HG03064 (cell line): Measurements from ENCODE around the gene ZNF620.
"Not testable (repeated sequence)": the region's sequence is repeated elsewhere in the genome, so short reads cannot be mapped to it uniquely, and the experiment has no call there.

Experiments used
- ATAC-seq: cut with Tn5 transposase; IDR thresholded peaks from one replicate; pipeline ENCODE4 v1.9.1; 2021; ENCODE audit warnings: low read depth; ENCODE audit not compliant: unreplicated experiment

Gene ZNF620

GRCh38 chr3:40505599-40506462, at the start of gene ZNF620:
Gene ZNF620, plus strand, starts transcription at chr3:40506039. Its CDS starts 314 bp downstream, at chr3:40506353.
- peak; percentile 72 for ATAC-seq

GRCh38 chr3:40456279-40456939, 49.4 kb upstream of the ZNF620 start:
- ATAC-seq: no peak

GRCh38 chr3:40456940-40457823, 48.7 kb upstream of the ZNF620 start, which contains the start of gene RPL14:
Gene RPL14, plus strand, starts transcription at chr3:40457339. Its CDS starts 133 bp downstream, at chr3:40457472.
- ATAC-seq: peak; percentile 60

GRCh38 chr3:40458473-40458872, 47.4 kb upstream of the ZNF620 start:
- ATAC-seq: no peak

DNA sequence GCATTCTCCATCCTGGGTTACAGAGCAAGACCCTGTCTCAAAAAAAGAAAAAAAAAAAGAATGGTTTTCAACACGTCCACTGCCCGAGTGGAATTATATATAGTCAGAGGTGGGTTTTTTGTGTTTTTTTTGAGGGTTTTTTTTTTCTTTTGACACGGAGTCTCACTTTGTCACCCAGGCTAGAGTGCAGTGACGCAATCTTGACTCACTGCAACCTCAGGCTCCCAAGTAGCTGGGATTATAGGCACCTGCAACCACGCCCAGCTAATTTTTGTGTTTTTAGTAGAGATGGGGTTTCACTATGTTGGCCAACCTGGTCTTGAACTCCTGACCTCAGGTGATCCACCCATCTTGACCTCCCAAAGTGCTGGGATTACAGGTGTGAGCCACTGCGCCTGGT, 45.4 kb upstream of the ZNF620 start:
- ATAC-seq: not testable (repeated sequence)

GRCh38 chr3:40461161-40461560, 44.7 kb upstream of the ZNF620 start:
- ATAC-seq: no peak

DNA sequence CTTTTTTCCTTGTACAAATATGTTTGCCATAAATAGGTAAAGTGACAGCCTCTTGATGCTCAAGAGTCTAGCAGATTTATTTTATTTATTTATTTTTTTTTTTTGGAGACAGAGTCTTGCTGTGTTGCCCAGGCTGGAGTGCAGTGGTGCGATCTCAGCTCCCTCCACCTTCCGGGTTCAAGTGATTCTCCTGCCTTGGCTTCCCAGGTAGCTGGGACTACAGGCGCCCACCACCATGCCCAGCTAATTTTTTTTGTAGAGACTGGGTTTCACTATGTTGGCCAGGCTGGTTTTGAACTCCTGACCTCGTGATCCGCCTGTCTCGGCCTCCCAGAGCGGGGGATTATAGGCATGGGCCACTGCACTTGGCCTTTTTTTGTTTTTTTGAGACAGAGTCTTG, 43.0 kb upstream of the ZNF620 start:
- ATAC-seq: not testable (repeated sequence)

DNA sequence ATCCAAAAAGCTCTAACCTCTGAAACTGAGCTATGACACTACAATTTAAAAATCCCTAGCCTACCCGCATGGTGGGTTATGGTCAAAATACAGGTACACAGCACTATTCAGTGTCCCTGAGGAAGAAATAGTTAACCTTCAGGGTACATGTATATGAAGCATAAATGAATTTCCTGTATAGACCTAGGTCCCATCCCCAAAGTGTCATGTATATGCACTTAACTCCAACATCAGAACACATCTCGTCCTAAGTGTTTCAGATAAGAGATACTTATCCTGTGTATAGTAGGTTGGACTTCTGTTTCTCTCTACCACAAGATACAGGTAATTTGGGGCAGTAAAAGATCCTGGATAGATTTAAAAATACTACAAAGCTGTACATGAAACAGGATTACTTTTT, 42.3 kb upstream of the ZNF620 start:
- no peak for ATAC-seq

DNA sequence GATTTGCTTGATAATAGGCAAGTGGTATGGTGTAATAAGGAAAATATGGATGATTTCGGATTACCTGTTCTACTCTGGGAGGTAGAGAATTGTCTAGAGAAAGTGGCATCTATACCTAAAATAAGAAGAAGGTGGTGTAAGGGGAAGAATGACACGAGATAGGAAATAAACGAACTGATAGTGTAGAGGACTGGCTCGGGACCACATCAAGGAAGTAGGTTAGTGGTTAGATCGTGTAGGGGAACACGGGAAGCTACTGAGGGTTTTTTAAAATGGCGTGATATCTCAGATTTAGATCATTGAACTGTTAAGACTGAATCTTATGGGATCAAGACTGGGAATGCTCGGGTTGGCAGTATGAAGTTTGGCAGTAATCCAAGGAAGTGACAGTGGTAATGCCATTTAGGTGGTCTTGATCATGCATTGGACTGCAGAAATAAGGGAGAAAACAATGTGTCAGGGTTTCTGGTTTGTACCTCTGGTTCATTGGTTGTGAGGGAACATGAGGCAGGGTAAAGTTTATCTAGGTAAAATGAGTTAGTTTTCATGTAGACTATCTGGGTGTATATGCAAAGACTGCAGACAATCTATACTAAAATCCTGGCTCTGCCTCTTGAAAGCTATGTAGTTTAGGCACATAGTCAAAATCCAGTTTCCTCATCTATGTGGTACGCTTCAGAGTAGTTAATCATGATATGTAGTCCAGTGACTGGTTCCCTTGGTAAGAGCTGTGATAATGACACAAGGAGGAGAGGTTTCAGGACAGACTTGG, 41.3 kb upstream of the ZNF620 start:
- ATAC-seq: no peak

DNA sequence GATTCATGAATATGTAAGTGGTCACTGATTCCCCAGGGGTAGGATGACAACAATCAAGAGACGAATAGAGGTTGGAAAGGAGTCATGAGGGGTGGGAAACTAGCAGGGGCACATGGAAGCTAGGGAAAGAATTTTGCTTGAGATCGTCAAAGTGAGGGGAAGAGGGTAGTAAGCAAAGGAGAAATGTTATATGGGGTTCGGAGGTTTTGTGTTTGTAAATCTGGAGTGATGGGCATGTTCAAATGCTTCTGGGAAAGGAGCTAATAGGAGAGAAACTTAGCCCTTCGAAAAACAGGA, 40.8 kb upstream of the ZNF620 start:
- no peak for ATAC-seq

- no peak for ATAC-seq
These were observed 40.4 kb upstream of the ZNF620 start for GRCh38 chr3:40465456-40465855.

- no peak for ATAC-seq
These were observed 37.8 kb upstream of the ZNF620 start for GRCh38 chr3:40468018-40468417.

DNA sequence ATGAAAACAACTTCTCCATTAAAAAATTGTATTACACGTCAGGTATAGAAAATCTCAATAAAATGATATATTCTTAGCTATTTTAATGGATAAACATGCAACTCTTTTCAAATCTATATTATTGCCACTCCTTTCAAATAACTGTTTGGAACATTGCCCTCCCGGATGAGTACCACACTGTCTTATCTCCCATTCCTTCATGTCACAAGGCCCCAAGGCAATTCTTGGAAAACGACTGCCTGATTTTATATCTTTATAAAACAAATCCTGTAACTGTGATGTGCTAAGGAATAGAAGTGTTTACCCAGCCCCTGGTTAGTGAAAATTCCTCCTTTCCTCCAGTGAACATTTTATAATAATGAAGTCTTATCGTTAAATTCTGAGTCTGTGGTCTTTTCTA, 35.1 kb upstream of the ZNF620 start:
- no peak for ATAC-seq

- ATAC-seq: no peak
These were observed 29.1 kb upstream of the ZNF620 start, which contains the start of gene ZNF619 for GRCh38 chr3:40476478-40477470. Gene ZNF619, plus strand, starts transcription at chr3:40477122. Its CDS starts 858 bp downstream, at chr3:40477980.

- ATAC-seq: no peak
These were observed 28.2 kb upstream of the ZNF620 start for GRCh38 chr3:40477666-40478065.

GRCh38 chr3:40487172-40487571, 18.7 kb upstream of the ZNF620 start:
- ATAC-seq: no peak

GRCh38 chr3:40490916-40491315, 14.9 kb upstream of the ZNF620 start:
- no peak for ATAC-seq

DNA sequence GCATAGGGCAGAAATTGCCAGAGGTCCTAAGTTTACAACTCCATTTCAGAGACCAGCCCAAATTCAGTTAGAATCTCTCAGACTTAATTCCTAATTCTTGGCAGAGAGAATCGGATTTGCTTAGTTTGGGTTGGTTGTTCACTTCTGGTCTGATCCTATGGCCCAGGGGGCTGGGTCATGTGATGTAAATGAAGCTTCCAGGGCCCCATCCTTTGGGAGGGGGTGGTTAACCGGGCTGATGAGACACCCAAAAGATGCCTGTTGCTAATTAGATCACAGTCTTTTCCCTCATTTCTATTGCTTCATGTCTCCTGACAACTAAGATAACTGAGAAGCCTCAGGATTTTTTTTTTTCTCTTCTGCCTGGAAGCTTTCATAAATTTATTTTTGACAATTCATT, 11.1 kb upstream of the ZNF620 start:
- ATAC-seq: no peak

GRCh38 chr3:40497288-40497687, 8.6 kb upstream of the ZNF620 start:
- ATAC-seq: no peak
